Stimulated activated CD8-positive, alpha-beta memory T cell treated with anti-CD3 and anti-CD28 coated beads, Interleukin-7, amount 100 ng/mL, for 4 hours (primary cell): ENCODE measurements around the gene BRI3BP.
"Not testable (repeated sequence)": the region's sequence is repeated elsewhere in the genome, so short reads cannot be mapped to it uniquely, and the experiment has no call there.

Experiments
- DNase-seq, 2 donors: peaks; one replicate each; pipeline ENCODE4 v3.0.0-alpha.2; 2020; ENCODE audit warnings: low read depth in 2 of 2

BRI3BP gene

DNA sequence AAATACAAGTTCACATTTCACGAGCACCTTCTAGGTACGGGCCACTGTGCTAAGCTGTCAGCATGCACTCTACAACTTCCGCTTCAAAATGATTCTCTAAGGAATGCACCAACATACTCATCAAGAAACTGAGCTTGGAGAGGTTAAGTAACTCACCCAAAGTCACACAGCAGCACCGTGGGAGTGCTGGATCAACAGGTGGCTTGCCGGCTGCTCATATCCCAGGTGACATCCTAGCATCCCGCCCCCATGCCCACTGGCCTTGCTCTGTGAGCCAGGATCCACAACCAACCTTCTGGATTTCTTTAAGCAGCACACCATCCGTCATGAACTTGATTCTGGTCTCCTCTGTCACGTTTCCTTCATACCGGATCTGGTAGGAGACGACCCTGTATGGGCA, 21.2 kb upstream of the BRI3BP start:
- no peak for DNase-seq

DNA sequence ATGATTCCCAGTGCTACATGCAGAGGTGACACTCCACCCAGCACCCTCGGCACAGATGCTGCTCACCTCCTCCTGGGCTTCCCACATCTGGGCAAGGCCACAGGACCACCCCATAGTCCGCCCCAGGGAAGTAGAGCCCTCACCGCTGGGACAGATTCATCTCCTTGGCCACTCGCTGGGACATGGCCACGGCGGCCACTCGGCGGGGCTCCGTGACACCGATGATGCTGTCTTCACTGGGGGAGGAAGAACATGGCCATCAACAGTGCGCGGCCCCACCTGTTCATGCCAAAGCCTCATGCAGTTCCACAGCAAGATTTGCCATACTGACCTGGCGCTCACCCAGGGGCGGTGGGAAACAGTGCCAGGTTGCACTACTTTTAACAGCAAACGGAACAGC, 18.2 kb upstream of the BRI3BP start:
- no peak for DNase-seq

DNA sequence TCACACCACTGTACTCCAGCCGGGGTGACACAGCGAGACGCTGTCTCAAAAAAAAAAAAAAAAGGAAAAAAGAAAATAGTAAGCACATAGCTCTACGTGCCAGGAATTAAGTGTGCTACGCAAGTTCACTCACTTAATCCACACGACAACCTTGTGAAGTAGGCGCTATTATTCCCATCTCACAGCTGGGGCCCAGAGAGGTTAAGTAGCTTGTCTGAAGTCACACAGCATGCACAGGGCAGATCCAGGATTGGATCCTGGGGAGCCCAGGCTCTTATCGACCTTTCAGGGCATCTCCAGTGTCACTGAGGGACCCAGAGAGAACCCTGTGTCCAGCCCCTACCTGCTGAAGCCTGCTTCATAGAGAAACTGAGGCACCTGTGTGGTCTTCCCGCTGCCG, 16.4 kb upstream of the BRI3BP start:
- DNase-seq: no peak

DNA sequence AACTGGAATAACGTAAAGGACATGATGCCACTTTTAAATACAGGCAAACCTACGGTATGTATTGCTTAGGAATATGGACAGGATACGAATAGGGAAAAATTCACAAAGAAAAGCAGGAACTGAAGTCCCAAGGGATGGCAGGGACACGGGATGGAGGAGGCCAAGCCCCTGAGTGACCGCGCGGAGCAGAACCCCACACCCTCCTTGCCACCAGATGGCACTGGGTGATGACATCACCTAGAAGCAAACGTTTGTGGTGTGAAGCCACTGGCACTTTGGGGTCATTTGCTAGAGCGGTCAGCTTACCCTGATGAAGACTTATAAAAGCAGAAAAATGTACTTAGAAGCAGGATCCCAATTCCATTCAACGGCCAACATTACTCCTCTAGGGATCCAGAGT, 13.9 kb upstream of the BRI3BP start:
- DNase-seq: no peak

DNA sequence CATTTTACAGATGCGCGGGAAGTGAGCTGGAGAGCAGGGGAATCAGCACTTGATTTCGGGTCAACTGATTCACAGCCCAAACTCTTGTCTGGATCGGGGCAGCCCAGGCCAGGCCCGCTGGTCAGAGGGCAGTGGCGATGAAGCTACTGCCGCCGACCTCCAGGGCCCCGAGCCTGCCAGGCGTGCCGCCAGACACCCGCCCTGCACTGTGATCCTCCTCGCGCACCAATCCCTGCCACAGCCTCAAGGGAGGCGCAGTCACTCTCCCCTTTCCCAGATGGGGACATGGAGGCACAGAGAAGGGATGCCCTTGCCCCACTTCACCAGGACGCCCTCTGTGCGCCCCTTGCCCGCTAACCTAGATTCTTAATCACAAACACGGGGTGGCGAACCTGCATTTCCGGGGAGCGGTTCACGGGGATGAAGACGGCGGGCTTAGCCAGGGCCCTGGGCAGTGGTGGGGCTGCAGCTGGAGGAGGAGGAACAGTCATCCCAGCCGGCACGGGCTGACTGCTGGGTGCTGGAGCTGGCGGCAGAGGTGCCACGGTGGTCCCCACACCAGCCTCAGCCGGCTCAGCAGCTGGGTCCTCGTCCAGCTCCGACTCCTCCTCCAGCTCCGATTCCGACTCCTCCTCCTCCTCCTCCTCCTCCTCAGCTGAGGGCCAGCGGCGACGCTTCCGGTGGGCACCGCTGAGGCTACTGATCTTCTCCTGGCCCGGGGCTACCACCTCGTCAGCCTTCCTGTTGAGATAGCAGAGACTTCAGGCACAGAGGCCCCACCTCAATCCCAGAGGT, 13.2 kb upstream of the BRI3BP start:
- no peak for DNase-seq

DNA sequence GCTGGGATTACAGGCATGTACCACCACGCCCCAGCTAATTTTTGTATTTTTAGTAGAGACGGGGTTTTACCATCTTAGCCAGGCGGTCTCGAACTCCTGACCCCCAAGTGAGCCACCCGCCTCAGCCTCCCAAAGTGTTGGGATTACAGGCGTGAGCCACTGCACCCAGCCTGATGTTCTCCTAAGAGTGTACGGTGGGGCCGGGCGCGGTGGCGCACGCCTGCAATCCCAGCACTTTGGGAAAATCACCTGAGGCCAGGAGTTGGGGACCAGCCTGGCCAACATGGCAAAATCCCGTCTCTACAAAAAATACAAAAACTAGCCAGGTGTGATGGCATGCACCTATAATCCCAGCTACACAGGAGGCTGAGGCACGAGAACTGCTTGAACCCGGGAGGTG, 6.6 kb upstream of the BRI3BP start:
- not testable (repeated sequence) for DNase-seq

DNA sequence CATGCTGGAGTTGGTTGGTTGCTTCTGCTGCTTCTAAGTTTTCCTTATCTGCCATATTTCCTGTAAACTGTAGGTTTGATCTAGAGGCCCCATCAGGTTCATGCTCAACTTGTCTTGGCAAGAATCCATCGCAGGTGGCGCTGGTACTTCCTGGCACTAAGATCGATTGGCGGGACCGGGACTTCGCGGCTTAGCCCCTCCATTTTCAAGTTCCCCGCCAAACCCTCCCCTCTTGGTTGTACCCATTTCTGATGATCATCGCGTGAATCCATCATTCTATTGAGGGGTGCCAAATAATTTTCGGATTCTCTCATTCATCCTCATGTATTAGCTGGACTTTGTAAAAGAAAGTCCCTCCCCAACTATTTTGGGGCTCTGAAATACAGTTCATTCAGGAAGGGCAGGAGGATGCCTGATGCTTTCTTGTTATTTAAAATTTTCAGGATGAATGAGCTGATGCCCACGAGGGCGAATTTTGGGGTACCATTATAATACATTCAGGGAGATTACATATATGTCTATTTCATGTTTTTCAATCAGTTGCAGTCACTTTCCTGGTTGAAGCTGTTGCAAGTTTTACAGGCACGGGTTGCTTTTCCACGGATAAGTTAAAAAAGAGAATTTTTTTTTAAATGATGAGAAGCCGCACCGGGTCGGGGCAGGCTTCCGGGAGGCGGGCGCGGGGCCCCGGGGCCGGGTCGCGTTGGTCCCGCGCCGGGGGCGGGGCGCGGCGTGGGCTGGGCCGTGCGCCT, 395 bp upstream of the BRI3BP start:
- peak; percentile 73 to 75 for DNase-seq

DNA sequence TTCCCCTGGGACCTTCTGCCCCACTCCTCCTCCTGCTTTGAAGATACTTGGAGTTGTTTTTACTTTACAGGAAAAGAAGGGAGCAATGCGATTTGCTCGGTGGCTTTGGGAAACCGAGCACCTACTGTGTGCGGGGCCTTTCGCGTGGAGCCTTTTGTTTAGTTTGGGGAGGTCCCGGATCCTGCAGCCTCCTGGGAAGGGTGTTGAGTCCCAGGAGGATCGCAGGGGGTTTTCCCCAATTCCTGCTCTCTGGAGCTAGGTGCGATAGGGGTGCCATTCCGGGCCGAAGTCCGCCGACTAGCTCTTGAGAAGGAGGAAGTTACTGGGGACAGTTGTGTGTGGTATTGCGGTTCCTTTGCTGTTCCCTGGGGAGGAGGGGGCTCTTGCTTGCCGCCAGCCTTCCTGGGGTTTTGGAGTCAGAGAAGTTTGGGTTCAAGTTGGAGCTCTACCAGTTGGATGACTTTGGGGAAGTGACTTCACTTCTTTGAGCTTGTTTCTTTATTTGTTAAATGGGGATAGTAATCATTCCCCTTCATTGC, 1.1 kb downstream of the BRI3BP start:
- no peak for DNase-seq

DNA sequence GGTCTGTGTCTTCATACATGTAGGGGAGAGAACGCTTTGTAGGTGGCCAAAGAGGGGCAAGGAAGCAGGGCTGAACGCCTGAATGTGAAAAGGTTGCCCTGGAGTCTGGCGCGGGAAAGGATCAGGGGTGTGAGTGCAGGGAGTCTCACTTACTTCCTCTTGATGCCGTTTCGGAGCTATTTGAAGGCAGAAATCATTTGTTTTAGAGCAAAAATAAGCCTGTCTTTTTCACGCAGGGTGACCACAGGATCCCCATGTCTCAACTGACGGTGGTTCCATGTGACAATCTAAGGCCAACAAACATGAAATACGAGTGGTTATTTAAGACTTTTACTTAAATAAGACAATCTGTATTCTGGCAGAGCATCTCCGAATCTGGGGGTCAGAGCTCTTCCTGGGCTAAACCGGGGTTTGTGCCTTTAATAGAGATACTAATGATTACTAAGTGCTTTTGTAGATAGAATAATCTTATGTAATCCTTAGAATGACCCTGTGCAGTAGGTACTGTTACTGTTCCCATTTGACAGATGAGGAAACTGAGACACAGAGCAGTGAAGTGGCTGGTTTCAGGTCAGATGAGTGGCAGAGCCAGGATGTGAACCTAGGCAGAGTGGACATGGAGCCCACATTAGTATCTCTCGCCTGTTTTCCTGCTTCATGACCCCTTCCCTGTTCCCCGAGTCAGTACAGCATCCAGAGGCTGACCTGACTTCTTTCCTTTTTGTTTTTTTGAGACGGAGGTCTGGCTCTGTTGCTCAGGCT, 1.9 kb downstream of the BRI3BP start:
- no peak for DNase-seq

DNA sequence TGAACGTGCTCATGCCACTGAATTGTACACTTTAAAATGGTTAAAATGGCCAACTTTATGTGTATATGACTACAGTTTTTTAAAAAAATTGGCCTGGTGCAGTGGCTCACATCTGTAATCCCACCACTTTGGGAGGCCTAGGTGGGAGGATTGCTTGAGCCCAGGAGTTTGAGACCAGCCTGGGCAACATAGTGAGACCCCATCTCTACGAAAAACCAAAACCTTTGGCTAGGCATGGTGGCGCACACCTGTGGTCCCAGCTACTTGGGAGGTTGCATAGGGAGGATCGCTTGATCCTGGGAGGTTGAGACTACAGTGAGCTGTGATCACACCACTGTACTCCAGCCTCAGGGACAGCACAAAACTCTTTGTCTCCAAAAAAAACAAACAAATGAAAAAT, 5.3 kb downstream of the BRI3BP start:
- no peak for DNase-seq

DNA sequence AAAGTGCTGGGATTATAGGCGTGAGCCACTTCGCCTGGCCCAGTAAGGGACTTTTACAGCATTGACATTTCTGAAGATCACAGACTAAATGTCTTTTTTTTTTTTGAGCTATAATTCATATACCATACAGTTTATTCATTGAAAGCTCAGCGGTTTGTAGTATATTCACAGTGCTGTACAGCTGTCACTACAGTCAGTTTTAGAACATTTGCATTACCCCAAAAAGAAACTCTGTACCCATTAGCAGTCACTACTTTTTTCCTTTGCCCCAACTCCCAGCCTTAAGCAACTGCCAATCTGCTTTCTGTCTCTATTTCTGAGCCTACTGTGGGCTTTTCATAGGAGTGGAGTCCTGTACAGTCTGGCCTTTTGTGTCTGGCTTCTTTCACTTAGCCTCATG, 8.2 kb downstream of the BRI3BP start:
- DNase-seq: no peak

DNA sequence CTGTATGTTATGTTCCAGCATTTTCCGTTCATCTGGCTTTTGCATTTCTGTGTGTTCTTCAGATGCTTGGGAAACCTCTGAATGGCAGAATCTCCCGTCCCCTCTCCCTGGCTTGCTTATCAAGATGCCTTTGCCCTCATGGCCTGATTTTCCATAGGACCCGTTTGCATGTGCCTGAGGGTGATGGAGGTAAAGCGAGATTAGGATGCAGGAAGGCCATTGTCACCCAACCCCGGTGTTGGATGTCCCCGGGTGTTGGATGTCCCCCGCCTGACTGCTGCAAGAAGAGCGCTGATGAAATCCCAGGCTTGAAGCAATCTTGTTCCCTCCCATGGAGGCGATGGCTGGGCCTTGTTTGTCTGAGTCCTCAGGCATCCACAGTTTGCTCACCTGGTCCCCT, 9.6 kb downstream of the BRI3BP start:
- DNase-seq: no peak

DNA sequence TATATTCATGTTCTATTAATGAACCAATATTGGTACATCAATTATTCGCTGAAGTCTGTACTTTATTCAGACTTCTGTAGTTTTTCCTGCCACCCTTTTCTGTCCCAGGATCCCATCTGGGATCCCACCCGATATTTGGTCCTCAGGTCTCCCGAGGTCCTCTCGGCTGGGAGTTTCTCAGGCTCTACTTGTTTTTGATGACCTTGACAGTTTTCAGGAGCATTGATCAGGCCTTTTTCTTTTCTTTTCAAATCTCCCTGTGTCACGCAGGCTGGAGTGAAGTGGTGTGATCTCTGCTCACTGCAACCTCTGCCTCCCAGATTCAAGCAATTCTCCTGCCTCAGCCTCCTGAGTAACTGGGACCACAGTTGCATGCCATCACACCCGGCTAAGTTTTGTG, 11.2 kb downstream of the BRI3BP start:
- DNase-seq: no peak

DNA sequence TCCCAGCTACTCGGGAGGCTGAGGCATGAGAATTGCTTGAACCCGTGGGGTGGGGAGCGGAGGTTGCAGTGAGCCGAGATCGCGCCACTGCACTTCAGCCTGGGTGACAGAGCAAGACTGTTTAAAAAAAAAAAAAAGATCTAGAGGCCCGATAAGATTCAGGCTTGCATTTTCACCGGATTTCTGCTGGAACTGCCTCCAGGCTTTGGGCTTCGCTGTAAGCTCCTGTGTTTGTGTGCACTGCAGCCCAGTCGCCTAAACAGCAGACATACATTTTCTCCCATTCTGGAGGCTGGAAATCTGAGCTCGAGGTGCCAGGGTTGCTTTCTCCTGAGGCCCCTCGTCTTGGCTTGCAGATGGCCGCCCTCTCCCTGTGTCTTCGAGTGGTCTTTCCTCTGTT, 12.2 kb downstream of the BRI3BP start:
- no peak for DNase-seq

DNA sequence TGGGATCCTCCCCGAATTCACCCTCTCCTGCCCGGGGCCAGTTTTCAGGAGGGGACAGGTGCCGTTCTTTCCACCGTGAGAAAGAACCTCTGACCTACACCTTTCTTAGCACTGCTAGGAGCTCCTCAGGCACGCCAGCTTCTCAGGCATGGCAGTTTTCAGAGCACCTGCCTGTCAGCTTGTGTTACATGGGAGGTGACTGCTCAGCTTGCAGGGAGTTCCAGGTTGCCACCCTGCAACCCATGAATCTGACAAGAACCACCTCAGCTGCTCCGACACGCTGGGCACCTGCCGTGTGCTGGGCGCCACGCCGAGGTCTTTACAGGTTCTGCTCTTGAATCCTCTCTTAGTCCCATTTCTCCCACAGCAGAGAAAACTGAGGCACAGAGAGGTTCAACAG, 12.9 kb downstream of the BRI3BP start:
- no peak for DNase-seq

DNA sequence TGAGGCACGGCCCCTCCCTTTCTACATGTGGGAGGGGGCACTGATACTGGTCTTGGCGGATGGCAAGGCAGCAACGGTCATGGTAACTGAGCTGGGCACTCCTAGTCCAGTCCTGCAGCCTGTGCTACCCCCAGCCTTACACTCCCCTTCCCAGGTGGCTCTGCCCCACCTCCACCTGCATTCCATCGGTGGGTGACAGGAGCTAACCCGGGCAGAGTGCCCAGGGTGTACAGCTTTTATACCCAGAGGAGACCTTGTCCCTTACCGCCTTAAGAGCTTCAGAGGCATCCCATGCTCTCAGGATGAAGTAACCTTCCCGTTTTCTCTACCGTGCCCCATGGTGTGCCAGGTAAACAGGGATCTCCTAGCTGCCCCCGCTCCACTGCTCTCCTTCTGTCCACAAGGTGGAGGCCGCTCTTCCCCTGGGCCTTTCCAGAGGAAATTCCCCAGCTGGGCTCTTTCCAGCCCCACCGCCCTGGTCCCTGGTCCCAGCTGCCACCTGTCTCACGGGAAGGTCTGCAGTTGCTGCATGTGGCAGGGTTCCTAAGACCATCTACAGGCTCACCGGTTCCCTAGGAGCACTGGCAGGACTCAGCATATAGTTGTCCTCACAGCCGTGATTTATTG, 20.5 kb downstream of the BRI3BP start:
- no peak for DNase-seq

DNA sequence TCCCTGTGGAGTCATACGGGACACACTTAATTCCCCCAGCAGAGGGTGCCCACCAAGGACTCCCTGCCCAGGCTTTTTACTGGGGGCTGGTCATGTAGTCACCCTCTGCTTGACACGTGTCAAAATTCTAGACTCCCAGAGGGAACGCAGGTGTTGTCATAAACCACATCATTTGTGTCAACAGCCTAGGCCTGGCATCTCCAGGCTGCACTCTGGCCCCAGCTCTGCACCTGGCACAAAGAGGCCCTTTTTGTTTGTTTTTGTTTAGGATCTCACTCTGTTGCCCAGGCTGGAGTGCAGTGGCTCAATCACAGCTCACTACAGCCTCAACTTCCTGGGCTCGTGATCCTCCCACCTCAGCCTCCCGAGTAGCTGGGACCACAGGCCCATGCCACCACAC, 21.1 kb downstream of the BRI3BP start:
- no peak for DNase-seq

DNA sequence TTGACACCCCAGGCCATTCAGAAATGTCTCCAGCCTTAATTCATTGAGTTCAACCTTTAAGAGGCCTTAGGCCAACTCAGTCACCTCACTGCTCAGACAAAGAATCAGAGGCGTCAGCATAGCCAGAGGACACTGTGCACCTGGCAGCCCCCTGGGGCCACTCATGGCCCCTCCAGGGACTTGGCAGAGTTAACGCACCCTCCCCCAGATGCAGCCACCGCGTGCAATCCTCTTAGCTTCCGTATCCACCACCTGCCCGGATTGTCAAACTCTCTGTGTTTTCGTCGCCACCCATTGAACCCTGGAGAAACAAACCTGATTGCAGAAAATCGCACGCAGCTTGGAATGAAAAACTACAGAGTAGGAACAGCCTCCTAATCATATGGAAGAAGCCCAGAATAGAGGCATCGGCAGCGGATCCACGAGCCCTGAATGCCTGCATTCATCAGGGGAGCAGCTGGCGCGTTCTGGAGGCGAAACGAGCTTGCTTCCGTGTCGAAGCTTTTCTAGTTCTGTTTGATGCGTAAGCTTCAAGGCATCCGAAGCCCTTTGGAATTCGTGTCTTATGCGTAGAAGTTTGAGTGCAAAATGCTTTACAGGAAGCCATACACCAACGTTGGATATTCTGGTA, 22.4 kb downstream of the BRI3BP start:
- no peak for DNase-seq

DNA sequence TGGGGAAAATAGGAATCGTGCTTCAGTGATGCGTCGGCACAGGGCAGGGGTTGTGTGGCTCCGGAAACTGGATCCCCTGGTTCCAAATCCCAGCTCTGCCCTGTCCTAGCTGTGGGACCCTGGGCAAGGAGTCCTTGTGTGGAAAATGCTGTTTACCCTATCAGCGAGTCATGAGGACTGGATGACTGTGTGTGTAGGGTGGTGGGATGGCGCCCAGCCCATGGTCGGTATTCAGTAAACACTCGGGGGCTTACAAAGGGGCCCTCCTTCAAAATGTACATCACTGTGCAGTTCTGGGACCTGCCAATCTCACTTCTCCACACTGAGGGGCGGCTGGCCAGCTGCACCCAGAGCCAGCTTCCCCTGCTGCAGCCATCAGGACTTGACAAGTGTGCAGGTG, 24.4 kb downstream of the BRI3BP start:
- DNase-seq: no peak

DNA sequence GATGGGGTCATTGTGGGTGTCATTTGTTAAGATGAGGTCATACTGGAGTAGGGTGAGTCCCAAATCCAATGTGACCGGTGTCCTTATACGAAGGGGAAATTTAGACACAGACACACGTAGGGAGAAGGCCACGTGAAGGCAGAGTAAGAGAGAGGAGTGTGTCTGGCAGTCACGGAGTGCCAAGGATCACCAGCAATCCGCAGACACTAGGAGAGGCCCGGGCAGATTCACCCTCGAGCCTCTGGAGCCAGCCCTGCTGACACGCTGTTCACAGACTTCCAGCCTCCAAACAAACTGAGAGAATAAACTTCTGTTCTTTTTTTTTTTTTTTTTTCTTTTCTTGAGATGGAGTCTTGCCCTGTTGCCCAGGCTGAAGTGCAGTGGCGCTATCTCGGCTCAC, 24.9 kb downstream of the BRI3BP start:
- DNase-seq: no peak

DNA sequence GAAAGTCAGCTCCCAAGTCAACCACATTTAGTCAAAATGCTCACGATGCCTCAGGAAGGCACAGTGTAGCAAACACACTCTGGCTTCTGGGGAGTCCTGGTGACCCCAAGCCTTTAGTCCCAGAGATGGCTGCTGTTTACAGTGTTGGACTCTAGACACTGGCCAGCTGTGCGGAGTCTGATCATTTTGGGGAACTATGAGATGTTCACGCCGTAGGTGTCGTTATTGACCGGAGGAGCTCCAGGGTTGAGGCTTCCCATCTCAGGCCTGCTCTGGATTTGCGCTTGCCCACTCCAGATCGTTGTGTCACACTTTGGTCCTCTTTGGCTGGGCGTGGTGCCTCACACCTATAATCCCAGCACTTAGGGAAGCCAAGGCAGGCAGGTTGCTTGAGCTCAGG, 27.7 kb downstream of the BRI3BP start:
- no peak for DNase-seq

DNA sequence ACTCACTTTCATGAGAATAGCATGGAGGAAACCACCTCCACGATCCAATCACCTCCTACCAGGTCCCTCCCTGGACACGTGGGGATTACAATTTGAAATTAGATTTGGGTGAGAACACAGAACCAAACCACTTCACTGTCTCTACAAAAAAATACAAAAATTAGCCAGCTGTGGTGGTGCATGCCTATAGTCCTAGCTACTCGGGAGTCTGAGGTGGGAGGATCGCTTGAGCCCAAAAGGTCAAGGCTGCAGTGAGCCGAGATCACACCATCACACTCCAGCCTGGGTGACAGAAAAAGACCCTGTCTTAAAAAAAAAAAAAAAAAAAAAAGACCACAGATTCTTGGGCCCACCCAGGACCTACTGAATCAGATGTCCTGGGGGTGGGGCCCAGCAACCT, 28.3 kb downstream of the BRI3BP start:
- no peak for DNase-seq
